ENCODE measurements around the gene RASGRP1.

GRCh38 chr15:38554354-38554753 is 10.3 kb downstream of the RASGRP1 start:
- no peak for TF ChIP-seq REST (IDR thresholded peaks at IDR 0.05; ENCODE audit: insufficient read depth in 1 of 2, low read depth in 2 of 2, low read length in 2 of 2)
- no peak for TF ChIP-seq SIN3A (IDR thresholded peaks at IDR 0.05; ENCODE audit: borderline replicate concordance, insufficient read depth, low read length)
- TF ChIP-seq TAF1 (IDR thresholded peaks at IDR 0.05; ENCODE audit: borderline replicate concordance, insufficient read depth, low read length): no peak
- TF ChIP-seq POLR2AphosphoS5 (IDR thresholded peaks at IDR 0.05; ENCODE audit: low read depth, low read length): no peak

Data from PFSK-1 (cell line).